Measurements from ENCODE around the gene WDR74.

WDR74 gene

DNA sequence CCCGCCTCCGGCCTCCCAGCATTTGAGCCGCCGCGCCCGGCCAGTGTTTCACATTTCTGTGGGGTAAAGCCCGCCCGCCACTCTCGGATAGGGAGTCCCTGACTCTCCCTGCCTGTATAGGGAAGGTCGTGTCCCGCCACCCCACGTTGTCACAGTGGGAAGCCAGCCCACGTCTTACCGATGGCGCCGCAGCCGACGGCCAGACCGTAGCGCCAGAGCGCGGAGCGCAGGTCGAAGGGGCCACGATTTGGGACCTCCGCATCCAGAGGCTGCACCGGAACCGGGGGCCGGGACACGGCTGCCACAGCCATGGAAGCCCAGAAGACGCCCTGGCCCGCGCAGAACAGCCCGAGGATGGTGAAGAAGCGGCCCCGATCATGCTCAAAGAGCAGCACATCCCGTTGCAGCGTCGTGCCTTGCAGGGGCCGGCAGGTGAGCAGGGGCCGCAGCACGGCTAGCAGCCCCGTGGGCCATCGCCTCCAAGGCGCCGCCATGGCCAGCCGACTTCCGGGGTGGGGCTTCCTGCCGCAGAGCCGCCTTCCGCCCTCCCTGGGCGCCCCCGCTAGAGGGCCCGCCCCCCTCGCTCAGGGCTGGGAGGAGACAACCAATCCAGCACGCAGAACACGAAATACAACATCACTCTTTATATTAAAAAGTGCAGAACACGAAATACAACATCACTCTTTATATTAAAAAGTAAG lies 47.7 kb downstream of the WDR74 start, which contains the start of gene TMEM223:
TMEM223 (minus strand) TSS at position 506 of the 701 bp plus-strand sequence; CDS start at position 494, 12 bp downstream.
- DNase-seq, result peak; percentile 94

DNA sequence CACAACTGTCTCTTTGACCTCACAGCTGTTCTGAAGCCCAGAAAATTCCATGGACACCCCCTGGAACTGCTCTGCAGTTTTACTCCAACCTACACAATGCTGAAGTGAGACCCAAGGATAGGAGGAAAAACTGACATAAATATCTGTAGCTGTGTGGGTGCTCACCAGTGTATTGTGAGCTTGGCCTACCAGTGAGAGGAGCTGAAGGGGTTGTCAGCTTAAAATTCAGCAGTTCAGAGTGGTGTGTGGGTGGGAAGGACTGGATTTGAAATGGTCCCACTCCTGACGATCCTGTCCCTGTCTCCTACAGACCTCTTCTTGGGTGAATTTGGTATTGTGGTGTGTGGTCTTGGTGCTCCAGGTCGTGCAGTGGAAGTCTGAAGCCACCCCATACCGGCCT lies 49.8 kb downstream of the WDR74 start:
- DNase-seq, result no peak

DNA sequence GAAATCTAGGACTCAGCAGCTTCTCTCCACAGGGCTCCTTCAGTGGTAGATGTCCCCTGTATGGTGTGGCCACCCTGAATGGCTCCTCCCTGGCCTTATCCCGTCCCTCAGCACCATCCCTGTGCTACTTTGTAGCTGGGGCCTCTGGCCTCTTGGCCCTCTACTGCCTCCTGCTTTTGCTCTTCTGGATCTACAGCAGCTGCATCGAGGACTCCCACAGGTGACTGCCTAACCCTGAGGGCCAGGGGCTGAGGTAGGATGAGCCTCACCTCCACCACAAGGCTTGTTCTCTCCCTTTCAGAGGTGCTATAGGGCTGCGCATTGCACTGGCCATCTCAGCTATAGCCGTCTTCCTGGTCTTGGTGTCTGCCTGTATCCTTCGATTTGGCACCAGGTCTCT lies 50.4 kb downstream of the WDR74 start:
- DNase-seq, result no peak

DNA sequence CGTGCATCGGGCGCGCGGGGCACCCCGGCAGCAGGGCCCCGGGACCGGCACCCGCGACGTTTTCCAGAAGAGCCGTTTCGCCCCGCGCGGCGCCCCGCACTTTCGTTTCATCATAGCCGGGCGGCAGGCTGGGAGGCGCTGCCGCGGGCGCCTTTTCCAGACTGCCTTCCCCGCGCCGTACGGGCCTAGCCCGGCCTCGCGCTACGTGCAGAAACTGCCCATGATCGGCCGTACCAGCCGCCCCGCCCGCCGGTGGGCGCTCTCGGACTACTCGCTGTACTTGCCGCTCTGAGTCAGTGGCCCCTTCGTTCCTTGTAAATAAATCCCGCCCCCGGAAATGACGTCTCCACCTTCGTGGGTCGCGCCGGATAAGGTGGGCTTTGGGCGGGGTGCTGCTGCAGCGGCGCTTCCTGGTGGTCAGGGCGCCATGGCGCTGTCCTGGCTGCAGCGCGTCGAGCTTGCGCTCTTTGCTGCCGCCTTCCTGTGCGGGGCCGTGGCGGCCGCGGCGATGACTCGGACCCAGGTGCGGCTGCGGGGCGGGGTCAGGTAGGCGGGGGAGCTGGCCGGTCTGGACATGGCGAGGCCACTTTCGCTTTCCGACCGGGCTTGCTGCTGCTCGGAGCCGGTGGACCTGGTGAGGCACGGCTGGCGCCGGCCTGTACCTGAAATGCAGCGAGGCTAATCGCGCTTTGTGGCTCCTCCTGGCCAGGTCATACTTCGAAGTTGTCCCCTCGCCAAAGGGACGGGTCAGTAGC lies 52.2 kb downstream of the WDR74 start, which contains the start of gene TMEM179B:
TMEM179B (plus strand) TSS at position 398 of the 755 bp plus-strand sequence; CDS start at position 428, 30 bp downstream.
- peak; percentile 97 for DNase-seq

DNA sequence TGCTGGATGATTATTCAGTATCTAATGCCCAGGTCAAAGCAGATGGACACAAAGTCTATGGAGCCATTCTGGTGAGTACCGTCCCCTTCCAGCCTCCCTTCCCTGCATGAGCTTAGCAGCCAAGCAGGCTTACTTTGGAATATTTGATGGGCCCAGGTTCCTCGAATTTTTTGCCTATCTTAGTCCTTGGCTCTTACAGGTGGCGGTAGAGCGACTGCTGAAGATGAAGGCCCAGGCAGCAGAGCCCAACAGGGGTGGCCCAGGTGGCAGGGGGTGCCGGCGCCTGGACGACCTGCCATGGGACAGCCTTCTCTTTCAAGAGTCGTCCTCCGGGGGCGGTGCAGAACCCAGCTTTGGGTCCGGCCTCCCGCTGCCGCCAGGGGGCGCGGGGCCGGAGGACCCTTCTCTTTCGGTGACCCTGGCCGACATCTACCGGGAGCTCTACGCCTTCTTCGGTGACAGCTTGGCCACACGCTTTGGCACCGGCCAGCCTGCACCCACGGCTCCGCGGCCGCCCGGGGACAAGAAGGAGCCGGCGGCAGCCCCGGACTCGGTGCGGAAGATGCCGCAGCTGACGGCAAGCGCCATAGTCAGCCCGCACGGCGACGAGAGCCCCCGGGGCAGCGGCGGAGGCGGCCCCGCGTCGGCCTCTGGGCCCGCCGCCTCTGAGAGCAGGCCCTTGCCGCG lies 52.9 kb downstream of the WDR74 start:
- DNase-seq, result peak; percentile 82

Measured in activated naive CD4-positive, alpha-beta T cell treated with anti-CD3 and anti-CD28 coated beads, Interleukin-2, amount 50 U/mL, for 16 hours (primary cell).